UCSD-AML1 (cell line): ENCODE data around the gene PHKB.
A peak's percentile ranks its signal among the peaks of the same experiment; 100 is the strongest.
"Not testable (repeated sequence)": the region's sequence is repeated elsewhere in the genome, so short reads cannot be mapped to it uniquely, and the experiment has no call there.

ENCODE experiments used
- DNase-seq: peaks from one replicate; lab custom pipeline; 2025; ENCODE audit not compliant: unreplicated experiment; lab: John Stamatoyannopoulos, UW

The PHKB gene

DNA sequence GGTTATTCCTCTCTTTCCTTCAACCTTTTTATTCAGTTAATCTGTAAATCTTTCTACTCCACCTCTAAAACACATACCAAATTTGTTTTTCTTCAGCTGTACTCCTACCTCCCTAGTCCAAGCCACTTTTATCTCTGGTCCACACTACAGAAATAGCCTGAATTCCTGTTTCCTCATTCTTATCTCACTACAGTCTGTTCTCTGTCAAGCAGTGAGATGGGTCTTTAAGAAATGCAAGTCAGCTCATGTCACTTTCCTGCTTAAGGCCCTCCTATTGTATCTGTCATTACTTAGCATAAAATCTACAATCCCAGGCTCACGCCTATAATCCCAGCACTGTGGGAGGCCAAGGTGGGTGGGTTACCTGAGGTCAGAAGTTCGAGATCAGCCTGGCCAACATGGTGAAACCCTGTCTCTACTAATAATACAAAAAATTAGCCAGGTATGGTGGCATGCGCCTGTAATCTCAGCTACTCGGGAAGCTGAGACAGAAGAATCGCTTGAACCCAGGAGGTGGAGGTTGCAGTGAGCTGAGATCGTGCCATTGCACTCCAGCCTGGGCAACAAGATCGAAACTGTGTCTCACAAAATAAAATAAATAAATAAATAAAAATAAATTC lies 7.0 kb downstream of the PHKB start:
- not testable (repeated sequence) for DNase-seq

DNA sequence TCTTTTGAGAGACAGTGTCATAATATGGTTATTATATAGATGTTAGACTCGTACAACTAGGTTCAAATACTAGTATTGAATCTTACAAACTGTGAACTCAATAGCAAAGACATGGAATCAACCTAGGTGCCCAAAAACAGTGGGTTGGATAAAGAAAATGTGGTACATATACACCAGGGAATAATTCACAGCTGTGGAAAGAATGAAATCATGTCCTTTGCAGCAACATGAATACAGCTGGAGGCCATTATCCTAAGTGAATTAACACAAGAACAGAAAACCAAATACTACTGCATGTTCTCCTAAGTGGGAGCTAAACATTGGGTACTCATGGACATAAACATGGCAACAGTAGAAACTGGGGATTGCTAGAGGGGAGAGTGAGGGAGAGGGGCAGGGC lies 8.1 kb downstream of the PHKB start:
- no peak for DNase-seq

DNA sequence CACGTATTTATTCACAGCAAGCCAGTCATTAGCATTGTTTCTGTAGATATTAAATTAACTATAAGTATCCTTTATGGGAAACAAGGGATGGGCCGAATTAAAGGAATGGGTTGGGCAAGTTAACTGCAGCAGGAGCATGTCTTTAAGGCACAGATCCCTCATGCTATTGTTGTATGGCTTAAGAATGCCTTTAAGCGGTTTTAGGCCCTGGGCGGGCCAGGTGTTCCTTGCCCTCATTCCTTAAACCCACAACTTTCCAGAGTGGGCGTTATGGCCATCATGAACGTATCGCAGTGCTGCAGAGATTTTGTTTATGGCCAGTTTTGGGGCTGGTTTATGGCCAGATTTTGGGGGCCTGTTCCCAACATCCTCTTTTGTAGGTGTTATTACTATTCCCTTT lies 9.1 kb downstream of the PHKB start:
- no peak for DNase-seq

DNA sequence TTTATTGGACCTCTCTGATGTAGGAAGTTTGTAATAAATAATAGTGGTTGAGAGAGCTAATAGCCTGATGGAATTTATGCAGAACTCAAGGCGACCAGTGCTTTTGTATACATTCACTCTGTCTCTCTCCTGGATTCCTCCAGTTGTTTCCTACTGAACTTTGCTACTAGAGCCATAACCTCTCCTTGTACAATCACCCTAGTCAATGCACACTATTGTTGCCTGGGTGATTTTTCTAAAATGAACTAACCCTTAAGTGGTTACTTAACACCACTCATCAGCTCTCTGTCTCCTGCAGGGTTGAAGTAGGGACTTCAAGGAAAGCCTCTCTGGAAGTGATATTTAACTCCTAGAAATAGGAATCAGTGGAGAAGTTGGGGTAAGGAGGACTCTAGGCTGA lies 9.7 kb downstream of the PHKB start:
- no peak for DNase-seq

DNA sequence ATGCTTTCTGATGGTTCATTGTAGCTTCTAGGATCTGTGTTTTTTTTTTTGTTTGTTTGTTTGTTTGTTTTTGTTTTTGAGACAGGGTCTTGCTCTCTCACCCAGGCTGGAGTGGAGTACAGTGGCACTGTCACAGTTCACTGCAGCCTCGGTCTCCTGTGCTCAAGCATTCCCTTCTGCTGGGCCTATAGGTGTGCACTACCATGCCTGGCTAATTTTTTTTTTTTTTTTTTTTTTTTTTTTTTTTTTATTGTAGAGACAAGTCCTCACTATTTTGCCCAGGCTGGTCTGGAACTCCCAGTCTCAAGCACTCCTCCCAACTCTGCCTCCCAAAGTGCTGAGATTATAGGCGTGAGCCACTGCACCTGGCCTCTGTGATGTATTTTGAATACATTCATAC lies 11.9 kb downstream of the PHKB start:
- not testable (repeated sequence) for DNase-seq

DNA sequence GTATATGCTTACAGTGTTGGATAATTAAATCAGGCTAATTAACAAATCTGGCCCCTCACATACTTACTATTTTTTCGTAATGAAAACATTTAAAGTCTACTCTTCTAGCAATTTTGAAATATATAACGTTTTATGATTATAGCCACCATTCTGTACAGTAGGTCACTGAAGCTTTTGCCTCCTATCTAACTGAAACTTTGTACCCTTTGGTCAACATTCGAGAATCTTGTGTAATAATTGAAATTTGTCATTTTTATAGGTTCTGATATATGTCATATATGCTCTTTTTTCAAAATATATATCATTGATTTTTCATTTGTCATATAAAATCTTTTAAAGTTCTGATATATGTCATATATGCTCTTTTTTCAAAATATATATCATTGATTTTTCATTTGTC lies 12.7 kb downstream of the PHKB start:
- no peak for DNase-seq

DNA sequence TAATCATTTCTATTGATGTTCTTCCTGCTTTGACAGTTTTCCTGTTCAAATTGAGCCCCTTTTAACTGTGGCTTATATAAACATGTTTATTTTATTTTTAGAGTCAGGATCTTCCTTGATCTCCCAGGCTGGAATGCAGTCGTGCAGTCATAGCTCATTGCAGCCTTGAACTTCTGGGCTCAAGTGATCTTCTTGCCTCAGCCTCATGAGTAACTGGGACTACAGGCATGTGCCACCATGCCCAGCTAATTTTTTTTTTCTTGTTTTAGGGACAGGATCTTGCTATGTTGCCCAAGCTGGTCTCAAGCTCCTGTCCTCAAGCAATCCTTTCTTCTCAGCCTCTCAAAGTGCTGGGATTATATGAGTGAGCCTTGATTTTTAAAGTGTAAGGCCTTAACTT lies 14.7 kb downstream of the PHKB start:
- DNase-seq, result no peak

DNA sequence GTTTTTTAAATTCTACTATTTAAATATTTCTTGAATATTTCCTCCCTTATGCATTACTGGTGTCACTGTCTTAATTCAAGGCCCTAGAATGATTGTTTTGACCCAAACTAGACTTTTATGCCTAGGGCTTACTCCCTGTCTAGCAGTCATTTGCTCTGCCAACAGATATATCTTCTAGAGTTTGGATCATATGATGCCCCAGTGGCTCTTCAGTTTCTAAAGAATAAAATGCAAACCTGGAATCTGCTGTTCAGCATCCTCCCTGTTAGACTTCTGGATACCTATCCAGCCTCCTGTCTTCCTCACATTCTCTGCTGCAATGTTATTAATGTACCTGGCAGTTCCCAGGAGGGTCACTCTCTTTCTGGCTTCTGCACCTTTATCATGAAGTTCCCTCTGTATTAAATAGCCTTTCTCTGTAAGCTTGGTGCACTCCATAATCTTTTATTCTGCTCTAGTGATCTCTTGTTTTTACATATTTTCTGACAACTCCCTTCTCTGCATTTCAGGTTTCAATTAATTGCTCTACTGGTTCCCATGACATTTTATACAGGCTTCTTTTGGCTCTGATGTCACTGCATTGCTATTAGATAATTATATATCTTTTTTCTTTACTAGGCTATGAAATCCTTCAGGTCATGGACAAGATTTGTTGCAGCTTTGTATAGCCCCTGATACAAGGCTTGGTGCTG lies 15.7 kb downstream of the PHKB start:
- no peak for DNase-seq

DNA sequence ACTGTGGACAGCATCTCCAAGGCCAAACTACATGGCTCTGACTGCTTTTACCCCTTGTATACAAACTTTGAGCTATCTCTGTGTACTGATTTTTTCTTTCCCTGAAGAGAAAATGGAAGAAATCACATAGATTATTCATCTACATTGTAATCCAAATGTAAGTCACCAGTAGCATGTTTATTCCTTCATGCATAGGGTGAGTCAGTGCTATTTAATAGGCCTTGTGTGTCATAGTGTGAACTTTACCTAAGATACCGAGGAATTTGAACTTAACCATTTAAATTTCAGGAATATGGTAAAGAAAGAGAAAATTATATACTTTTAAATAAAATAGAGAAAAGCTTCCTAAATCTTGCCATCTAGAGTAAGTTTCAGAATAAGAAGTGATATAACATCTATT lies 16.5 kb downstream of the PHKB start:
- no peak for DNase-seq

DNA sequence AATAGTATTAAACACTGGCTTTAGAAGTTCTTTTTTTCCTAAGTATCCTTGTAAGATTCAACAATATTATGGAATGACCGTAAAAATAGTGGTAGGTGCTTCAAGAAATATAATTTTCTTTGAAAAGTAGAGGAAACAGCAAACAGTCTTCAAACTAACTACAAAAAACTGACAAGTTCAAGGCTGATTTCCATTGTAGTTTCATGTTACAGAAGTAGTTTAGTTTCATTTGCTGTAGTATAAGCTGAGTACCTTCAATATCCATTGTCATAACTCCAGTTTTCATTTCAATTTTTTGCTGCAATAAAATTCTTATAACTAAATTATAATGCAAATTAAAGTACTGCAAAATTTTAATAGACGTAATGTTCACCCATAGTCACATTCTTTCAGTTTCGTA lies 19.3 kb downstream of the PHKB start:
- DNase-seq, result no peak

DNA sequence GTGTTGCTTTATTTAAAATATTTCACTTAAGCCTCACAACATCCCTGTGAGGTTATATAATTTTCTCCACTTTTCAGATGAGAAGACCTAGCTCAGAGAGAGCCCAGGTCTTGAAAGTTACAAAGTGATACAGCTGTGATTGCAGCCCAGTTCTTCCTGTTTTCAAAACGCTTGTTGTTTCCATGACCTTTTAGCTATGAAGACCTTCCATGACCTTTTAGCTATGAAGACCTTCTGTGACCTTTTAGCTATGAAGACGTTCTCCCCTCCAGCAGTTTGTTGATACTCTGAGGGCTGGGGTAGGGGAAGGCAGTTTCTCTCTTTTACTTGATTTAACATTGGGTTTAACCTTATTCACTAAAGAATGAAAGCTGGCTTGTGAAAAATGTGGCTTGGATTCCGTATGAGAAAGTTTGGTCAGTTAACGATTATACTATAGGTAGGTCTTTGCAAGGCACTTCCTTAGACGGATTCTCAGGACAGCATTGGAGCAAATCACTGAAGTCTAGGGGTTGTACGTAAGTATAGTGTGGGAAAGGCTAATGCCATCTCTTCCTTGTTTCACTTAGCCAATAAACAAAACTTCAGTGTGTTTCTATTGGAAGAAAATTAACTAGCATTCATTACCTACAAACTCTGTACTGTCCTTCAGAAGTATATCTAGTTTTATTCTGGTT lies 20.7 kb downstream of the PHKB start:
- DNase-seq, result no peak

DNA sequence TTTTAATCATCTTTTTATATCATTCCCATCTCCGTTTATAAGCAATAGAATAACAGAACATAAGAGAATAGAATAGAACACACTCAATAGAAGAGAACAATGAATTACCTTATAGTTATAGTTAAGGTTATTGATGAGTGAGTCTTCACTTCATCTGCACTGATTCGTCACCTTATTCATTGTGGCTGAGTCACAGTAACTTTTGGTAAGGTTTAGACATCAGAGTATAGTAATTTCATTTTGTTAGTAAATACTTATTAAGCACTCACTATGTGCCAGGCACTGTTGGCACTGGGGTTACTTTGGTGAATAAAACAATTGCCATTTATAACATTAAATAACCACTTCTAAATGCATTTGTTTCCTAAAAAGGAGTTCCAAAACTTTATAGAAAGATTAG lies 22.5 kb downstream of the PHKB start:
- DNase-seq, result no peak

DNA sequence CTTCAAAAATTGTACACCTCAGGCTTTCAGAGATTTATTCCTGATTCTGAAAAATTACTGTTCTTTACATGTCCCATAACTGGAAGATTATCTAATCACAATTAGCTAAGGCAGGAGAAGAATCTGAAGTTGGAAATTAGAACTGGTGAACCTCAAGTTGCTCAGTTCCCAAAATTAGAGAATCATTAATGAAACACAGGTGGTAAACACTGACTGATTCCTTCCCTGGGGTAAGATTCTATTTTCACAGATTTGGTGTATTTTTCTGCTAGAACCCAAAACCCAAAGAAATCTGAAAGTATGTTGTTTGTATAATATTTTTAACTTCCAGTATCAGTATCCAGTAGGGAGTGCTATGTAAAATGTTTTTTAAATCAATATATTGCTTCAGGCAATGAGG lies 25.7 kb downstream of the PHKB start:
- DNase-seq, result no peak

DNA sequence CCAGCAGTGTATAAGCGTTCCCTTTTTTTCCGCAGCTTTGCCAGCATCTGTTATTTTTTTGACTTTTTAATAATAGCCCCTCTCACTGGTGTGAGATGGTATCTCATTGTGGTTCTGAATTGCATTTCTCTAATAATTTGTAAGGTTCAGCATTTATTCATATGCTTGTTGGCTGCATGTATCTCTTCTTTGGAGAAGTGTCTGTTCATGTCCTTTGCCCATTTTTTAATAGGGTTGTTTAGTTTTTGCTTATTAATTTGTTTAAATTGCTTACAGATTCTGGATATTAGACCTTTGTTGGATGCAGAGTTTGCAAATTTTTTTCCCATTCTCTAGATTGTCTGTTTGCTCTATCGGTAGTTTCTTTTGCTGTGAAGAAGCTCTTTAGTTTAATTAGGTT lies 26.9 kb downstream of the PHKB start:
- DNase-seq, result no peak

DNA sequence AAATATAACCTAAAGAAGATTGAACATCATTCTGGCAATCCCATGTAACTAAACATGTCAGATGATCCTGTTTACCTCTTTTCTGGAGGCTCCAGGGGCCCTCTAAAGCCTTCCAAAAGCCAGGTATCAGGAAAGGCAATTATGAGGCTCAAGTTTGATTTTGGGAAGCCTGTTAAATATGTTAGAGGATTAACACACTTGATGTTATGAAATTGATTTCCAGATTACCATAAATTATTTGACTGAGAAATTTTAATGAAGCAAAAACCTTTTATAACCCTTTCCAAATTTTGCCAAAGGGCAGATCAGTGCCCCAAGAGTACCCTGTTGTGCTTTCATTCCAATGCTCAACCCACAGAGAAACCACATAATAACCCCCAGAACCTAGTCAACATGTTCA lies 29.3 kb downstream of the PHKB start:
- DNase-seq, result no peak

DNA sequence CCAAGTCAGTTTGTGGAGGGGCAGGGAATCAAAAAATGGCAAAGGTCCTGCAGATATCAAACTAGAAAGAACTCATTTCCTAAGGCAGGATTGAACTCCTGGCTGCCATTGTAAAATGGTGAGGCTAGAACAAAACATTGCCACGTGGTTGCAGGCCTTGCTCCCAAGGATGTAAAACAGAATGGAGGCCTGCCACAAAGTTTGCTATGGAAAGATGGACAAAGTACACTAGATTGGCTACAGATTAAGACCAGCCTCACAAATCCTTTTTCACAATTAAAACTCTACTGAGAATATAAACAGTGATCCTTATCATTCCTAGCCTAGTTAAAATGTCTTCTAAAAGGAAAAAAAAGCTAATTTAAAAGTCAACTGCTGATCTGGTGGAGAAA lies 30.9 kb downstream of the PHKB start:
- DNase-seq, result no peak

DNA sequence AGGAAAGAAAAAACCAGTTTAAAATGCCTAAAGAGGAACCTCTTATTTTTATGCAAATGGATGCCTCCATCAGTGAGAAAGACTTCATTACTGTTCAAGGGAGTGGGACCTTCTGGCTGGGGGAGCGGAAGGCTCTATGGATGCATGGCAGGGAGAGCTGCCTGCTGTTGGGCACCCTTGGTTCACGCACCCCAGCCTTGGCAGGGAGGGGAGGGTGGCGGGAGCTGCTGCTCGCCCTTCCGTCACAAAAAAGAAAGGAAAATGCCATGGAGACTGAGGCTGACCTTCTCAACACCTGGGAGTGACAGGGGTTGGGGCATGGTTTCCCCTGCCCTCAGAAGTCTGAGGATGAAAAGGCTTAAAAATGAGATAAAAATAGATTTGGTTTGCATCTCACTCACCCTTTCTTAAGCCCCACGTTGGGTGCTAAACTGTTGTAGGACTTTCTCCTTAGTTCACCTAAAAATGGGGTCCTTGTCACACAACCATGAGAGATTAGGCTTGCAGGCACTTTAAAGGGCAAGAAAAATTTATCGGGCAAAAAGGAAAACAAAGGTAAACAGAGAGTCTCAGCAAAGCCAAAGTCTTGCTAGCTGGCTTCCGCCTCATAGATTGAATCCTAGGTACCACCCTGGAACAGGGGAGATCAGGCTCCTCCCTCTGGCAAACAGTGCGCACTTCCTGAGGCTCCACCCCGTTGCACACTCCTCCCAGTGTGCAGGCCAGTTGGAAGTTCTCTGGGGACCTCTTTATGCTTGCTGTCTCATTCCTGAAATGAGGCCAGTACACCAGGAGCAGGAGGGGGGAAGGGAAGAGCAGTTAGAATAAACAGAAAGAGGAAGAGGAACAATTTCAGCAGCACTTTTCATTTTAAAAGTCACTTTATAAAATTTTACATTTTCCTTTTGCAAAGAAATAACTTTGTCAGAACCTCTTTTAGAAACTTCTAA lies 31.6 kb downstream of the PHKB start:
- peak; percentile 85 for DNase-seq

DNA sequence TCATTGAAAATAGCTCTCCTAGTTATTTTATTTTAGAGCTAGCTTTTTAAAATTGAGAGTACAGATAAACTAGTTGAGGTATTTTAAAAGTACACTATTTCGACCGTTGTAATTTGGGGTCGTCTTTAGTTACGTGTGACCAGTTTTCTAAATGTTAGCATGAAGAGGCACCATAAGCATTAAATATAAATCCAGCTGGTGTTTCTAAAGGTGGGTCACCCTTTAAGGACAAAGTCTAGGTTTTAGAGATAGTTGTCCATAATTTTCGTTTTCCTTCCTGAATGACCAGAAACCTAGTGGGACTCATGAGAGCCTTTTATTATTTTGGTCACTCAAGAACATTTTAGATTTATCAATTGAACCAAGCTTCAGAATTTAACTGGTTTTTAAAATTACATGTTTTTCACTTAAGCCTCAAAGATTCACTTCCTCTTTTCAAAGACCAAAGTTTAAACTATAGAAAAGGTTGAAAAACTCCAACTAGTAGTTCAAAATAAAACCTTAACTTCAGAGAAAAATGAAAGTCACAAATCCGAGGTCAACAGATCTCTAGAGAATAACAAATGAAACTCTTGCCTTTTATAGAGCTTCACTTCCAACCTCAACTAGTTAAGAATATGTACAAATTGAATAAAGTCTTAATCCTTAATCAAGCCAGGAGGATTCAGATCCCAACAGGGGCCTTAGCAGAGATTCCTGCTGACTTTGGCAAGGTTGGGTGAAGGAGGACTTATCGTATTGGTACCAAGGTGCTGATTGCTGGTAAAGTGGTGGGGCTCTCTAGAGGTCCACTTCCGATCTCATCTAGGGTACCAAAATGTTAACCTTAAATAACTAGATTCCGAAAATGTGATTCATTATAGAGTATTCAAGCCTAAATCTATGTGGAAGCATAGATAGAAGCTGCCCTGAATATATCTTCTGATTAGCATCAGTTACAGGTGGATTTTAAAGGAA lies 32.5 kb downstream of the PHKB start:
- DNase-seq, result no peak

DNA sequence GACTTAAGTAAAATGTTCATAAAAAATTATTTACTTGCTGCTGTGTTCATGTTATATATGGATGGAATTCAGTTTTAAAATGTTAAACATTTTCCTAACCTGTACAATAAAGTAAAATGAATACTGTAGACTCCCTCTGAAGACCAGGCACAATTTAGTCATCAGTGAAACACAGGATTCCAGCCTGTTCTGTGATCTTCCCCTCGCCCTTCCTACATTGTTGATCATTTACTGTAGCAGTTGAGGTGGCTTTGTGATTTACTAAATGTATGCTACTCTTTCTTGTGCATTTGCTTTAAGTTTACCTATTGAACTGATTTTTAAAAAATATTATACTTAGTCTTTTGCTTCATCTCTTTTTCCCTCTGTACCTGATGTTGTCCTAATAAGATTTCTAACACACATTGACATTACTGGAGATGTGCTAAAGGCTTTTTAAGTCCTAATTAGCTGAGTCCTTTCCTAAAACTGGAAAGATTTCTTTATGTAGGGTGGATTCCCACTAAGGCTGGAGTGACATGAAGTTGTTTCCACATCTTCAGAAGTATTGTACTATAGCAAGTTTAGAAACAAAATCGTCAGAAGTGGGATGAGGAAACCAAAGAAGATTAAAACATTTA lies 38.1 kb downstream of the PHKB start:
- DNase-seq, result no peak

DNA sequence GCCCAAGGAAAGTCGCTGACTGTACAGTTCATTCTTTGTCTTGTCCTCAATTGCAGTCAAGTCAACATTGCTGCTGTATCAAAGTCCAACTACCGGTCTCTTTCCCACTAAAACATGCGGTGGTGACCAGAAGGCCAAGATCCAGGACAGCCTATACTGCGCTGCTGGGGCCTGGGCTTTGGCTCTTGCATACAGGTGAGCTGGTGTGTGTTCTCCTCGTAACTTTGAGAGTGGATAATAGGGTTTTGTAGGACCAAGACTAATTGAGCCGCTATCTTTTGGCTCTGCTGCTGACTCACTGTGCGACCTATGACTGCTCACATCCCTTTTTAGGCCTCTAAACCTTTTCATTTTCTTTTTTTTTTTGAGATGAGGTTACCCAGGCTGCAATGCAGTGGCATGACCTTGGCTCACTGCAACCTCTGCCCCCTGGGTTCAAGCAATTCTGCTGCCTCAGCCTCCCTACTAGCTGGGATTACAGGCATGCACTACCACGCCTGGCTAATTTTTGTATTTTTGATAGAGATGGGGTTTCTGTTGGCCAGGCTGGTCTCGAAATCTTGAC lies 38.7 kb downstream of the PHKB start:
- no peak for DNase-seq
